ENCODE measurements around the gene ABCG5. TPM values are rescaled to one million over a fixed set of nuclear protein-coding genes. Genes with fewer than 3 reads are reported as not detected.

The ABCG5 gene
- total RNA-seq, 1 donor from 2014 or later, result not detected

- intact Hi-C loops (cut with DNase I), result no loop called here
- no peak for DNase-seq (ENCODE audit: low spot score)
Observed at GRCh38 chr2:43846140-43846793, 7.6 kb upstream of the ABCG5 start.

GRCh38 chr2:43845181-43845580, 6.5 kb upstream of the ABCG5 start:
- intact Hi-C loops (cut with DNase I), result no loop called here
- no peak for DNase-seq (ENCODE audit: low spot score)

- intact Hi-C loops (cut with DNase I), result no loop called here
- DNase-seq (ENCODE audit: low spot score), result no peak
Observed at GRCh38 chr2:43842866-43843226, 4.2 kb upstream of the ABCG5 start.

GRCh38 chr2:43841949-43842865, 3.6 kb upstream of the ABCG5 start:
- intact Hi-C loops (cut with DNase I), result no loop called here
- no peak for DNase-seq (ENCODE audit: low spot score)

GRCh38 chr2:43840965-43841364, 2.3 kb upstream of the ABCG5 start:
- no peak for DNase-seq (ENCODE audit: low spot score)
- intact Hi-C loops (cut with DNase I), result no loop called here

- intact Hi-C loops (cut with DNase I), result no loop called here
- no peak for DNase-seq (ENCODE audit: low spot score)
Observed at GRCh38 chr2:43839776-43840564, 1.3 kb upstream of the ABCG5 start.

- intact Hi-C loops (cut with DNase I), result no loop called here
- DNase-seq (ENCODE audit: low spot score), result no peak
Observed at GRCh38 chr2:43837831-43838559, 644 bp downstream of the ABCG5 start.

GRCh38 chr2:43837033-43837432, 1.6 kb downstream of the ABCG5 start:
- intact Hi-C loops (cut with DNase I), result no loop called here
- DNase-seq (ENCODE audit: low spot score), result no peak

- intact Hi-C loops (cut with DNase I), result no loop called here
- no peak for DNase-seq (ENCODE audit: low spot score)
Observed at GRCh38 chr2:43832457-43832856, 6.2 kb downstream of the ABCG5 start.

- intact Hi-C loops (cut with DNase I), result no loop called here
Observed at GRCh38 chr2:43831543-43832294, 6.9 kb downstream of the ABCG5 start.

GRCh38 chr2:43826305-43827250, 12.1 kb downstream of the ABCG5 start:
- intact Hi-C loops (cut with DNase I), result no loop called here

More at GRCh38 chr2:43831543-43832294, 6.9 kb downstream of the ABCG5 start:
- DNase-seq (ENCODE audit: low spot score), result no peak

GRCh38 chr2:43825841-43826240, 12.8 kb downstream of the ABCG5 start:
- DNase-seq (ENCODE audit: low spot score), result no peak
- intact Hi-C loops (cut with DNase I), result no loop called here

More at GRCh38 chr2:43826305-43827250, 12.1 kb downstream of the ABCG5 start:
- DNase-seq (ENCODE audit: low spot score), result no peak

- no peak for DNase-seq (ENCODE audit: low spot score)
- intact Hi-C loops (cut with DNase I), result no loop called here
Observed at GRCh38 chr2:43824951-43825493, 13.6 kb downstream of the ABCG5 start.

GRCh38 chr2:43824512-43824911, 14.1 kb downstream of the ABCG5 start:
- intact Hi-C loops (cut with DNase I), result no loop called here
- no peak for DNase-seq (ENCODE audit: low spot score)

- intact Hi-C loops (cut with DNase I), result no loop called here
- DNase-seq (ENCODE audit: low spot score), result no peak
Observed at GRCh38 chr2:43823751-43824150, 14.9 kb downstream of the ABCG5 start.

- DNase-seq (ENCODE audit: low spot score), result no peak
- intact Hi-C loops (cut with DNase I), result no loop called here
Observed at GRCh38 chr2:43822839-43823238, 15.8 kb downstream of the ABCG5 start.

GRCh38 chr2:43819491-43820163, 19.0 kb downstream of the ABCG5 start:
- no peak for DNase-seq (ENCODE audit: low spot score)
- intact Hi-C loops (cut with DNase I), result no loop called here
